Endothelial cell of umbilical vein (primary cell): ENCODE data around the gene KCP. TPM values are rescaled to one million over a fixed set of nuclear protein-coding genes. Genes with fewer than 3 reads are reported as not detected.

ENCODE experiments used
- BruUV-seq: library from RNA; stranded (reverse); fragments of 400-500 nt; replicated peaks from 2 replicates; lab custom pipeline; 2021; lab: Mats Ljungman, UMichigan
- CTCF ChIA-PET: fragments of 300-600, 350-600 bp; sonication (Branson Sonifier 250); formaldehyde crosslinking; loops from one replicate; lab custom pipeline; 2021; ENCODE audit warnings: antibody characterized with exemption, inconsistent platforms; lab: Charles Lee
- POLR2A ChIA-PET: fragments of 300-600, 350-600 bp; sonication (Branson Sonifier 250); formaldehyde crosslinking; loops from one replicate; lab custom pipeline; 2021; ENCODE audit warnings: antibody characterized with exemption, inconsistent platforms; lab: Charles Lee
- DNase-seq: peaks from one replicate; pipeline ENCODE4 v3.0.0-alpha.2; 2011; ENCODE audit warnings: low read depth, low spot score
- FAIRE-seq: peaks from 2 replicates; lab custom pipeline; 2011; peaks lifted over from hg19 to GRCh38; lab: Jason Lieb, UNC
- H2AFZ ChIP-seq: 2 replicates; pipeline ENCODE4 v1.6.0; 2012; ENCODE audit warnings: low read depth, low read length, control low read depth, inconsistent platforms
- H3K27ac ChIP-seq: 2 replicates; pipeline ENCODE4 v1.5.1; 2011; ENCODE audit warnings: low read depth, mild to moderate bottlenecking, control low read depth, low read length, moderate library complexity; ENCODE audit not compliant: insufficient read depth
- H3K27me3 ChIP-seq, 2 experiments: 2 replicates each; pipeline versions ENCODE4 v1.6.0 to v1.6.1; 2011; ENCODE audit warnings: low read length in 2 of 2, mixed read lengths in 1 of 2; ENCODE audit not compliant: control insufficient read depth in 2 of 2, insufficient read depth in 2 of 2
- H3K36me3 ChIP-seq, 2 experiments: 2 replicates in 1 of 2; 3 replicates in 1 of 2; pipeline ENCODE4 v1.5.1; 2011; ENCODE audit warnings: low read length in 2 of 2, mild to moderate bottlenecking in 1 of 2, moderate library complexity in 1 of 2; ENCODE audit not compliant: control insufficient read depth in 2 of 2, insufficient read depth in 2 of 2; ENCODE audit errors: extremely low read depth in 1 of 2
- H3K4me1 ChIP-seq: 3 replicates; pipeline ENCODE4 v1.5.1; 2011; ENCODE audit warnings: mild to moderate bottlenecking, low read length; ENCODE audit not compliant: control insufficient read depth, insufficient read depth; ENCODE audit errors: extremely low read depth
- H3K4me2 ChIP-seq: 2 replicates; pipeline ENCODE4 v1.6.1; 2011; ENCODE audit warnings: low read length, control low read depth, mixed read lengths; ENCODE audit not compliant: insufficient read depth
- H3K4me3 ChIP-seq, 3 experiments: fragments of 200-600 bp in 1 of 3; sonication (generic), shearing (Covaris generic) in 1 of 3; replicated peaks in 1 of 3; 2 replicates each; pipeline ENCODE4 v1.5.1; 2011 to 2016; ENCODE audit warnings: control low read depth in 3 of 3, low read length in 3 of 3, mild to moderate bottlenecking in 2 of 3, inconsistent platforms in 1 of 3, low read depth in 1 of 3, moderate library complexity in 1 of 3; ENCODE audit not compliant: insufficient read depth in 1 of 3
- H3K79me2 ChIP-seq: 2 replicates; pipeline ENCODE4 v1.6.0; 2012; ENCODE audit warnings: low read length, inconsistent platforms; ENCODE audit not compliant: control insufficient read depth, insufficient read depth
- H3K9ac ChIP-seq: replicated peaks from 2 replicates; pipeline ENCODE3; 2011; ENCODE audit warnings: low read length, control low read depth; ENCODE audit not compliant: insufficient read depth; ENCODE audit errors: extremely low read depth
- H3K9me1 ChIP-seq: replicated peaks from 3 replicates; pipeline ENCODE4 v1.6.0; 2011; ENCODE audit warnings: mild to moderate bottlenecking, low read length; ENCODE audit not compliant: control insufficient read depth, insufficient read depth; ENCODE audit errors: extremely low read depth
- H3K9me3 ChIP-seq: replicated peaks from 2 replicates; pipeline ENCODE4 v1.5.1; 2012; ENCODE audit warnings: low read length, inconsistent platforms; ENCODE audit not compliant: control insufficient read depth, insufficient read depth
- H4K20me1 ChIP-seq: replicated peaks from 2 replicates; pipeline ENCODE3; 2011; ENCODE audit warnings: mild to moderate bottlenecking, low read length; ENCODE audit not compliant: control insufficient read depth, insufficient read depth; ENCODE audit errors: extremely low read depth
- EZH2 ChIP-seq: IDR thresholded peaks from 2 replicates; pipeline ENCODE4 v1.6.1; 2012; ENCODE audit warnings: borderline replicate concordance, low read depth, mild to moderate bottlenecking, moderate library complexity, low read length, inconsistent platforms; ENCODE audit not compliant: severe bottlenecking
- FOS ChIP-seq: IDR thresholded peaks from 2 replicates; pipeline ENCODE4 v1.6.1; 2011; ENCODE audit warnings: mild to moderate bottlenecking, low read length, moderate library complexity, borderline replicate concordance; ENCODE audit not compliant: insufficient read depth
- GATA2 ChIP-seq: IDR thresholded peaks from 2 replicates; pipeline ENCODE4 v1.7.0; 2011; ENCODE audit warnings: low read depth, mild to moderate bottlenecking, moderate library complexity, mixed read lengths, low read length; ENCODE audit not compliant: insufficient read length, insufficient read depth
- JUN ChIP-seq: IDR thresholded peaks from 2 replicates; pipeline ENCODE4 v1.6.1; 2011; ENCODE audit warnings: borderline replicate concordance, low read depth; ENCODE audit not compliant: insufficient read length, insufficient read depth
- POLR2A ChIP-seq: IDR thresholded peaks from 2 replicates; pipeline ENCODE4 v1.6.1; 2012; ENCODE audit warnings: low read depth, mild to moderate bottlenecking, control low read depth, low read length
- dilution Hi-C: fragments of 300-500 bp; cut with MboI; formaldehyde crosslinking; loops from one replicate; pipeline ENCODE4 v1.15.0; 2019; ENCODE audit warnings: low sequenced_read_pairs; ENCODE audit not compliant: extremely low pct_ligation_motif_present
- intact Hi-C: fragments of 100-400 bp; cut with micrococcal nuclease; formaldehyde crosslinking; loops from one replicate; pipeline ENCODE4 v1.10.0; 2022
- polyA plus RNA-seq, 4 experiments: library from polyadenylated mRNA; depleted of rRNA in 3 of 4; stranded (reverse) in 3 of 4; unstranded in 1 of 4; fragments of >200 nt; gene quantifications; 2 replicates each; pipeline versions ENCODE4 v1.2.1 to v1.2.3, GENCODE V29; 2011 to 2012; ENCODE audit warnings: missing spikeins in 1 of 4
- total RNA-seq: library from RNA; stranded (reverse); gene quantifications from 2 replicates; pipeline ENCODE4 v1.2.3, GENCODE V29; 2021
- TF ChIP-seq, protein P1 (sequence below): IDR thresholded peaks from 2 replicates; pipeline ENCODE4 v1.6.1; 2011; ENCODE audit not compliant: insufficient read depth, insufficient read length

KCP gene
- total and polyA plus RNA-seq, 2 donors (not counting 3 experiments of a cell fraction or from before 2014, with no cell fraction given), result not detected

DNA sequence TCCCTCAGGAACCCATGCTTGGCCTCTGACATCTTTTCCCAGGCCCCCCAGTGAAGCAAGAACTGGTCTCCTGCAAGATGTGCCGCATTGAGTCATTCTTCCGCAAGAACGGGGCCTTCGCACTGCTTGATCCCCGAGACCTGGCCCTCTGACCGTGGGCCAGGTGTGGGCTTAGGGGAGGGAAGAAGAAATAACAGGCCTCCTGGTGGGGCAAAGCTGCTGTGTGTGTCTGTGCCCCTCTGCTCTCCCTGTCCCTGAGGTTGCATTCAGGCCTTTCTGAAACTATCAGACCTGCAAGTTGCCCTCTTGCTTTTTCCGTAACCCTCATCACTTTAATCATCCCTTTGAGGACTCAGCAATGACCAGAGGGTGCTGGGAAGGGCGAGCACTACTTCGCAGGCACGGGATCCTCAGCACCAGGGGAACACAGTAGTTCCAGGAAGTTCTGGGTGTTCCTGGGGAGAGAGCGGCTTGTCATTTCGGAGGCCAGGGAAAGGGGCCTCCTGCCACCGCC, 41.8 kb downstream of the KCP start:
- intact Hi-C loops (no loop called here), dilution Hi-C loops (no loop called here)
- peaks cover 2% of the 10 kb centered on the region in 2 experiments for H3K27me3 ChIP-seq
- ChIA-PET CTCF (interaction anchor here (0.9 to 2.0 kb wide), 4 partner anchors 10 to 37 kb away, joined by 3 to 6 read pairs (median 4); no protein-coding TSS in a partner anchor), POLR2A (no interaction called here)
- H3K4me2 ChIP-seq, result no peak overlapping the region
- H3K79me2 ChIP-seq, result peaks cover 2% of the 10 kb centered on the region
- no peak for DNase-seq
- BruUV-seq, result no TSS peak
- TF ChIP-seq GATA2 (no peak), JUN (no peak), FOS (no peak), POLR2A (no peak)
- TF ChIP-seq, protein P1, sequence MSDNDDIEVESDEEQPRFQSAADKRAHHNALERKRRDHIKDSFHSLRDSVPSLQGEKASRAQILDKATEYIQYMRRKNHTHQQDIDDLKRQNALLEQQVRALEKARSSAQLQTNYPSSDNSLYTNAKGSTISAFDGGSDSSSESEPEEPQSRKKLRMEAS, result no peak
- H3K4me3 ChIP-seq, result peak overlapping the region in 1 of 3 experiments; percentile 38
- FAIRE-seq, result no peak
- H3K9ac ChIP-seq, result no peak overlapping the region
- no peaks in the 10 kb centered on the region for H4K20me1 ChIP-seq
- no peaks in the 10 kb centered on the region for H3K9me3 ChIP-seq
- H3K9me1 ChIP-seq, result no peaks in the 10 kb centered on the region
- no peak overlapping the region for H3K27ac ChIP-seq
- H2AFZ ChIP-seq, result no peak overlapping the region
- H3K36me3 ChIP-seq, result peaks cover 0 to 14% of the 10 kb centered on the region in 2 experiments
- peaks cover 5% of the 10 kb centered on the region for H3K4me1 ChIP-seq

DNA sequence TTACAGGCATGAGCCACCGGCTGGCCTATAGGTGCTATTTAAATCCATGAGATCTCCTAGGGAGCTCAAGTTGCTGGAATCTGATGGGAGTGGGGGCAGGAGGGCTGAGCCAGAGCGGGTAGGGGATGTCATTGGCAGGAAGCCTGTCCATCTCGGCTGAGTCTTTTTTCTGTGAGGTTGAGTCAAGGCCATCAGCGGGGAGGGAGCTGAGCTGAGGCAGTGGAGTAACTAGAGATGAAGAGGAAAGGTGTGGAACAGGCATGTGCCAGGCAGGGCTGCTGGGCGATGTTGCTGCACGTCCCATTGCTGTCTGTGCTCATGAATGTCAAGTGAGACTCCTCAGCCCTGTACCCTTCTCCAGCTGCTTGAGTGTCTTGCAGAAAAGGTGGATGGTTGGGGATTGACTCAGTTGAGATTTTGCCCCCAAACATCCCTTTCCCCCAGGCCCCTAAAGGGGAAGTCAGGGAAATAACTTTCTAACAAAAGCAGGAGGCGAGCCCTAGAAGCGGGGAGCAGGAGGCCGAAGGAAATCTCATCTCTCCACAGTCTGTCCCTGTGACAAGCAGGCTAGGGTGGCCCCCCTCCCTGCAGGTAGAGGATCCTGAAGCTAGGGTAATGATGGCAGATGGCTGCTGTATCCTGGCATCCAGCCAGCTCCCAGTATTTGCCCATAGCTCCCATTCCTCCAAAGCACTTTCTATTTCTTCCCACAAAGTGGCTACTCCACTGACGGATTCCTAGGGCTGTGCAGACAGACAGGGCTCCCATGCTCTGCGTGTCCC, 42.5 kb downstream of the KCP start:
- H3K27ac ChIP-seq, result no peak overlapping the region
- no peak overlapping the region for H3K4me3 ChIP-seq
- H3K27me3 ChIP-seq, result peaks cover 2% of the 10 kb centered on the region in 2 experiments
- no peaks in the 10 kb centered on the region for H3K9me1 ChIP-seq
- H3K9ac ChIP-seq, result no peak overlapping the region
- no peak overlapping the region for H3K4me2 ChIP-seq
- DNase-seq (no peak), FAIRE-seq (no peak)
- intact Hi-C loops (no loop called here), dilution Hi-C loops (no loop called here)
- no TSS peak for BruUV-seq
- H3K36me3 ChIP-seq, result peaks cover 0 to 14% of the 10 kb centered on the region in 2 experiments
- POLR2A ChIA-PET, result no interaction called here
- H4K20me1 ChIP-seq, result no peaks in the 10 kb centered on the region
- H3K4me1 ChIP-seq, result peaks cover 8% of the 10 kb centered on the region
- H2AFZ ChIP-seq, result no peak overlapping the region
- no peaks in the 10 kb centered on the region for H3K9me3 ChIP-seq
- CTCF ChIA-PET, result interaction anchor here (0.6 to 2.0 kb wide), 5 partner anchors 10 to 224 kb away, joined by 3 to 6 read pairs (median 3); no protein-coding TSS in a partner anchor
- peak; percentile 0 for TF ChIP-seq EZH2
- TF ChIP-seq POLR2A, result no peak
- H3K79me2 ChIP-seq, result peaks cover 7% of the 10 kb centered on the region
